GM12891 (cell line): Measurements from ENCODE around the gene H1-8.
"Not testable (repeated sequence)": the region's sequence is repeated elsewhere in the genome, so short reads cannot be mapped to it uniquely, and the experiment has no call there.

Experiments
- DNase-seq: peaks from one replicate; pipeline ENCODE4 v3.0.0; 2011; ENCODE audit warnings: low spot score; ENCODE audit not compliant: insufficient read length
- FAIRE-seq: peaks from 2 replicates; lab custom pipeline; 2011; peaks lifted over from hg19 to GRCh38; lab: Jason Lieb, UNC
- PAX5 ChIP-seq: IDR thresholded peaks from 2 replicates; pipeline ENCODE4 v1.6.1; 2011; ENCODE audit warnings: low read length, moderate library complexity, mild to moderate bottlenecking; ENCODE audit not compliant: insufficient read depth, severe bottlenecking
- POLR2A ChIP-seq: IDR thresholded peaks from 2 replicates; pipeline ENCODE4 v1.6.1; 2011; ENCODE audit warnings: low read depth, low read length, control low read depth
- POLR2AphosphoS5 ChIP-seq: IDR thresholded peaks from 2 replicates; pipeline ENCODE4 v1.6.1; 2011; ENCODE audit warnings: low read depth, low read length, control low read depth
- POU2F2 ChIP-seq: IDR thresholded peaks from 2 replicates; pipeline ENCODE4 v1.6.1; 2011; ENCODE audit warnings: low read depth, mild to moderate bottlenecking, control low read depth, low read length, moderate library complexity
- SPI1 ChIP-seq: IDR thresholded peaks from 2 replicates; pipeline ENCODE4 v1.6.1; 2011; ENCODE audit warnings: low read depth, low read length, control low read depth
- TAF1 ChIP-seq: IDR thresholded peaks from 2 replicates; pipeline ENCODE4 v1.6.1; 2011; ENCODE audit warnings: low read depth, low read length, control low read depth

Gene H1-8

DNA sequence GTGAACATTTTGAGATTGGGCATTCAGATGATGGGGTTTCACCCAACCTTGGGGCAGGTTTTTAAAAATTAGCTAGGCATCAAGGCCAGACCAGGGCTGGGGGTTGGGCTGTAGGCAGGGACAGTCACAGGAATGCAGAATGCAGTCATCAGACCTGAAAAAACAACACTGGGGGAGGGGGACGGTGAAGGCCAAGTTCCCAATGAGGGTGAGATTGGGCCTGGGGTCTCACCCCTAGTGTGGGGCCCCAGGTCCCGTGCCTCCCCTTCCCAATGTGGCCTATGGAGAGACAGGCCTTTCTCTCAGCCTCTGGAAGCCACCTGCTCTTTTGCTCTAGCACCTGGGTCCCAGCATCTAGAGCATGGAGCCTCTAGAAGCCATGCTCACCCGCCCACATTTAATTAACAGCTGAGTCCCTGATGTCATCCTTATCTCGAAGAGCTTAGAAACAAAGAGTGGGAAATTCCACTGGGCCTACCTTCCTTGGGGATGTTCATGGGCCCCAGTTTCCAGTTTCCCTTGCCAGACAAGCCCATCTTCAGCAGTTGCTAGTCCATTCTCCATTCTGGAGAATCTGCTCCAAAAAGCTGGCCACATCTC, 8.4 kb upstream of the H1-8 start:
- TF ChIP-seq POLR2A (no peak), TAF1 (no peak), PAX5 (no peak), POLR2AphosphoS5 (no peak), SPI1 (no peak)
- FAIRE-seq (no peak), DNase-seq (no peak)

DNA sequence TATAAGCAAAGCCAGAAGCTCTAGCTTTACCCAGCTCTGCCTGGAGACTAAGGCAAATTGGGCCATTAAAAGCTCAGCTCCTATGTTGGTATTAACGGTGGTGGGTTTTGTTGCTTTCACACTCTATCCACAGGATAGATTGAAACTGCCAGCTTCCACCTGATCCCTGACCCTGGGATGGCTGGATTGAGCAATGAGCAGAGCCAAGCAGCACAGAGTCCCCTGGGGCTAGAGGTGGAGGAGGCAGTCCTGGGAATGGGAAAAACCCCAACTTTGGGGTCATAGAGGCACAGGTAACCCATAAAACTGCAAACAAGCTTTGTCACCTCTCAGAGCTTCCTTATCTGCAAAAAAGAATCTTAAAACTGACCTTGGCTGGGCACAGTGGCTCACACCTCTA, 7.9 kb upstream of the H1-8 start:
- no peak for TF ChIP-seq TAF1
- TF ChIP-seq POLR2A: no peak
- TF ChIP-seq POU2F2: no peak
- TF ChIP-seq SPI1: no peak
- no peak for TF ChIP-seq PAX5
- no peak for TF ChIP-seq POLR2AphosphoS5
- DNase-seq (no peak), FAIRE-seq (no peak)

DNA sequence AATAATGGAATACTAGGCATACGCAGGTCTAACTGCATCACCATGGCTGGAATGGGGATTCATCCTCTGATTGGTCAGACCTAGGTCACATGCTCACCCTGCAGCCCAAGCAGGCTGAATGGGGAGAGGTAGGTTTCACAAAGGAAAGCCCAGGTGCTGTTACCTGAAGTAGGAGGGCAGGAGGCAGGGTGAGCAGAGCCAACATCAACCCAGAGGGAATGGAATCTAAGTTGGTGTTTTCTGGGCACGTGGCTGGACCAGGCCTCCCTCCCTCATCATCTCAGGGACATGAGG, 6.7 kb upstream of the H1-8 start:
- TF ChIP-seq SPI1: no peak
- TF ChIP-seq PAX5: no peak
- TF ChIP-seq POU2F2: no peak
- no peak for TF ChIP-seq TAF1
- TF ChIP-seq POLR2AphosphoS5: no peak
- TF ChIP-seq POLR2A: no peak
- no peak for FAIRE-seq
- no peak for DNase-seq

DNA sequence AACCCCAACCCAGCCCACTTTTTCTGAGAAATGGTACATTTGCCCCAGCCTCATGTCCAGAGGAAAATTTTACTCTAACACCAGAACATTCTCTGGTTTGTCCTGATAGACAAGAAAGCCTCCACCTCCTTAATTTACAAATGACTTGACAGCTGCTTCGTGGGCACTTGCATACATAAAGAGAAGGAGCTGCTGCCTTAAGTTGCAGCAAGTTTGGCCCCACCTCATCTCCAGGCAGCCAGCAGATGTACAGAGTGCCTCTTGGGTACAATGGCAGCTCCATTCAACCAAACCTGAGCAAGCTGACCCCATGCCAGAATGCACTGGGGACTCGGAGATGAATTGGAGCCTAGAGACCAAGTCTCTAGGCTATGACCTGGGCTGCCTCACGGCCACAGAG, 6.2 kb upstream of the H1-8 start:
- FAIRE-seq: no peak
- TF ChIP-seq POLR2AphosphoS5 (no peak), PAX5 (no peak), TAF1 (no peak), POU2F2 (no peak), SPI1 (no peak), POLR2A (no peak)
- DNase-seq: no peak

DNA sequence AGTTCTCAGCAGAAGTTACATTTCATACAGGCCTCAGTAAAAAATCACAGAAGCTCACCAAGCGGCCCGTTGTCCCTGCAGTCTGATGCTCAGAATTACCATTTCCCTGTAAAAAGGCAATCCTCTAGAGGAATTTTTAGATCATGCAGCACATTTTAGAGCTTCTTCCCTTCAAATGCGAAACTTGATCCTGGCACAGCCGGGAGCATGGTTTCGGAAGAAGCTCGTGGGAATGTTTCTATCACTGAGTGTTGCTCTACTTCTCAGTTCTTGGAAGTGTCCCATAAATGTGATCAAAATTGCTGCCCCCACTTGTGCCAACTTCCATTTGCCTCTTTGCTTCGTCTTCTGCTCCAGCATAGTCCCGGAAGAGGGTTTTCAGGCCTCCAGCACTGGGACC, 3.8 kb upstream of the H1-8 start:
- no peak for TF ChIP-seq SPI1
- FAIRE-seq: no peak

DNA sequence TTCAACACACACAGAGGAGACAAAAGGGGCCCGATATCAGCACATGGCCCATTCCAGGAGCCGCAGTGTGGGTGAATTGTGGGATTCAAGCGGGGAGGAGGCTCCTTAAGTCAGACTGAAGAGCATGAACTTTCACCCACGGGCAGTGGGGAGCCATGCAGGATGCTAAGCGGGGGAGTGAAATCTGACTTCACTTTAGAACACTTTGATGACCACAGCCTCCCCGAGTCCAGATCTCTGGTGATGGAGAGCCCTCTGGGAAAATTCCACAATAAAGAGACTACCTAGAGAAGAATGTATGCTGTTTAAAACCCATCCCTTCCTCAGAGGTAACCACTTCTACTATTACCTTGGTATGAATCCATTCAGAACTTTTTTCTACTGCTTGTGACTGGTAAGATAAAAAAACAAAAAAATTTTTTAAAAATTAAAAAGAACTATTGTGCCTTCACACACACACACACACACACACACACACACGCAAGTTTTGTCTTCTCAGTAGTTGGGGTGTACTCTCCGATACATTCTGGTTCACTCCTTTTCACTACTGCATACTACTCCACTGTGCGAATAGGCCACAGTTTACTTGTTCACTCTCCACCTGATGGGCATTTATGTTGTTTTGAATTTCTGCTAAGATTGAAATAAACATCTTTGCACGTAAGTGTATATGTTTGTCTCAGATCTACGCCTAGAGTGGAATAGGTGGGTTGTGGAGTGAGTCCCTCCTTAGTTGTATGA, 2.0 kb upstream of the H1-8 start:
- DNase-seq (no peak), FAIRE-seq (no peak)
- TF ChIP-seq TAF1 (no peak), POLR2A (no peak), POLR2AphosphoS5 (no peak), PAX5 (no peak), POU2F2 (no peak), SPI1 (no peak)

More for the DNA sequence above, 3.8 kb upstream of the H1-8 start:
- no peak for DNase-seq

DNA sequence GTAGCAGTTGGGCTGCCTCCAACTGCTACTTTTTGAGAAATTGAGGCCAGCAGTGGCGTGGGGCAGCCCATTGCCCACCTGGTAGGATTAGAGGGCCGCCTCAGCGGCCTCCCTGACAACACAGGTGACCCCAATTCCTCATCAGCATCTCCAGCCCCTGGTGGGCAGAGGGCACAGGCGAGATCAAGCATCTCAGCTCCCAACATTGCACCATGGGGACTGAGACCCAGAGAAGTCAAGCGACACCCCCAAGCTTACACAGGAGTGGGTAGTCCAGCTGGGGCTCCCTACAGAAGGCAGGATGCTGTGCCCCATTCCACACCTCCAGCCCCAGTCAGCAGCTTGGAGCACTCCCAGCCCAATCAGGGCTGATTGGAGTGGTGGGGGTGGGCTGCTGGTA, 228 bp upstream of the H1-8 start:
- FAIRE-seq (no peak), DNase-seq (no peak)
- TF ChIP-seq POU2F2 (no peak), PAX5 (no peak), TAF1 (no peak), SPI1 (no peak)

DNA sequence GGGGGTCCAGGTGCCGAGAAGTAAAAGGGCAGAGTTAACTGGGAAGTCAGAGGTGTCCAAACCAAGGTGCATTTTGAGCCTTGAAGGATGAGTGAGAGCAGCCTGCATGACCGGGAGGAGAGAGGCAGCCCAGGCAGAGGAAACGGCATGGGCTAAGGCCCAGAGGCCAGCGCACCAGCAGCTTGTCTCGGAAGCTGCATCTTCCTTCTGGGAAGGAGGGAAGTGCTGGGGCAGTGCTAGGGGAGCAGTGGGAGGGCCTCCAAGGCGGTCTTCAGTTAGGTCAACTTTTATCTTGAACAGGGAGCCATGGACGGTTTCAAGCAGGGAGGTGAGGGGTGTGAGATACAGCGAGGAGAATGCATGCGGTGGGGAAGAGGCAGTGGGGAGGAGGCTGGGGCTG, 1.0 kb downstream of the H1-8 start:
- FAIRE-seq (no peak), DNase-seq (no peak)
- TF ChIP-seq SPI1 (no peak), POLR2AphosphoS5 (no peak), TAF1 (no peak)

DNA sequence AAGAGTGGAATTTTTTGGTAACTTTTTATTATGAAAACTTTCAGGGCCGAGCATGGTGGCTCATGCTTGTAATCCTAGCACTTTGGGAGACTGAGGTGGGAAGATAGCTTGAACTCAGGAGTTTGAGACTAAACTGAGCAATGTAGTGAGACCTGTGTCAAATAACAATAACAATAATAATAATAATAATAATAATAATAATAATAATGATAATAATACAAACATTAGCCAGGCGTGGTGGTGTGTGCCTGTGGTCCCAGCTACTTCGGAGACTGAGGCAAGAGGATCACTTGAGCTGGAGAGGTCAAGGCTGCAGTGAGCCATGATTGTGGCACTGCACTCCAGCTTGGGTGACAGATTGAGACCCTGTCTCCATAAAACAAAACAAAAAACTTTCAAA, 3.0 kb downstream of the H1-8 start:
- DNase-seq, FAIRE-seq: not testable (repeated sequence)

DNA sequence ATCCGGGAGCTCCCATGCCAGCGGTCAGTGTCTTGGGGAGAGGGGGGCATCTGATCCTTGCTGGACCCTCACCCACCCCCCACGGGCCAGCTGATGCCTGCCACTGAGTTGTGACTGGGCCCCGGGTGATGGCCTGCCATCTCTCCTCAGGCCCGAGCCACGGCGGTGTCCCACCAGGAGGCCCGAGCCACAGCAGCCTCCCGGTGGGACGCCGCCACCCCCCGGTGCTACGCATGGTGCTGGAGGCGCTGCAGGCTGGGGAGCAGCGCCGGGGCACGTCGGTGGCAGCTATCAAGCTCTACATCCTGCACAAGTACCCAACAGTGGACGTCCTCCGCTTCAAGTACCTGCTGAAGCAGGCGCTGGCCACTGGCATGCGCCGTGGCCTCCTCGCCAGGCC, 4.3 kb downstream of the H1-8 start:
- TF ChIP-seq POU2F2 (no peak), POLR2A (no peak), TAF1 (no peak), SPI1 (no peak), POLR2AphosphoS5 (no peak), PAX5 (no peak)
- FAIRE-seq: no peak
- no peak for DNase-seq

DNA sequence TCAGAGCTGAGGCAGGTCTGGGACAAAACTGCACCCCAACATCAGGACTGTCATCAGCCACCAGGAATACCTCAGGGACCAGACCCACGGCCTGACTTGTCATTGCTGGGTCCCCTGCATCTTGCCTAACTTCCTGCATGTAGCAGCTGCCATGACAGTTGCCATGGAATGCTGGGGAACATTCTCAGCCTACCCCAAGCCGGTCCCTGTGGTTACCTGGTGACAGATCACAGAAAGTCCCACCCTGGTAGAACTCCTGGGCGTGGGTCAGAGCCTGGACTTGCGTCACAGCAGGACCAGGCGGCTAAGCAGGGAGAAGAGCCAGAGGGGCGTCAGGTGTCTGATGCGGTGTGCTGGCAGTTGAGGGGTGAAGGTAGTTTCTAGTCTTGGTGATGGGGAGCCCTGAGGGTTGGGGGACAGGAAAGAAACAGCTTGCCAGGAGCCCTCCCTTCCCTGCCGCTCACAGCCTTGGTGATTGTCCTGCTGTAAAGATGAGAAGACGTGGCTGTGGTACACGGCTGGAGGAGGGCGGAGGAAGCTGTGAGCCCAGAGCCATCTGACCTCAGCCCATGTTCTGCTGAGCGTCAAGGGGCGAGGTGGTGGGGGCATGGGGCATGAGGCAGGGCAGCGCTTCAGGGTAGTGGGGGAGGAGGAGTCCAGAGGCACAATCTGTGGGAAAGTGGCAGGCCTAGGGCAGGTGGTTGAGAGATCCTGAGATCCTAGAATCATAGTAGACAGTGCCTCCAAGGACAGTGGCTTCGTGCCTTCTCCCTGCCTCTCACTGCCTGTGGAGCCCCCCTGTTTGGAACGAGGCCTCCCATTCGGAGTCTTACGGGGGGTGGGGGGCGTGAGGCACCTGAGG, 5.4 kb downstream of the H1-8 start:
- TF ChIP-seq TAF1: no peak
- TF ChIP-seq SPI1: no peak
- TF ChIP-seq PAX5: no peak
- TF ChIP-seq POU2F2: no peak
- TF ChIP-seq POLR2AphosphoS5: no peak
- TF ChIP-seq POLR2A: no peak
- DNase-seq: no peak
- no peak for FAIRE-seq
